ENCODE data around the gene ZDHHC11B. TPM values are rescaled to one million over a fixed set of nuclear protein-coding genes. Genes with fewer than 3 reads are reported as not detected.
"Not testable (repeated sequence)": the region's sequence is repeated elsewhere in the genome, so short reads cannot be mapped to it uniquely, and the experiment has no call there.

Gene ZDHHC11B
- total RNA-seq, 2 donors from 2014 or later = 9.1 to 14.9 TPM

- intact Hi-C loops (cut with DNase I) = loop anchor here in 1 of 2 donors (5.0 kb wide), 1 partner anchor 83 kb away; no protein-coding TSS in a partner anchor
- DNase-seq (ENCODE audit: low spot score) = peak; percentile 96
These were observed 25.3 kb downstream of the ZDHHC11B start for GRCh38 chr5:759111-759751.

GRCh38 chr5:758698-759053, 25.9 kb downstream of the ZDHHC11B start:
- peak; percentile 85 for DNase-seq (ENCODE audit: low spot score)
- intact Hi-C loops (cut with DNase I) = loop anchor here in 1 of 2 donors (5.0 kb wide), 1 partner anchor 84 kb away; no protein-coding TSS in a partner anchor

- intact Hi-C loops (cut with DNase I) = loop anchor here in 1 of 2 donors (5.0 kb wide), 1 partner anchor 84 kb away; no protein-coding TSS in a partner anchor
- peak; percentile 90 for DNase-seq (ENCODE audit: low spot score)
These were observed 26.4 kb downstream of the ZDHHC11B start for GRCh38 chr5:757931-758697.

- DNase-seq (ENCODE audit: low spot score) = peak; percentile 86
- intact Hi-C loops (cut with DNase I) = loop anchor here in 1 of 2 donors (5.0 kb wide), 1 partner anchor 85 kb away; no protein-coding TSS in a partner anchor
These were observed 27.1 kb downstream of the ZDHHC11B start for GRCh38 chr5:757346-757930.

DNA sequence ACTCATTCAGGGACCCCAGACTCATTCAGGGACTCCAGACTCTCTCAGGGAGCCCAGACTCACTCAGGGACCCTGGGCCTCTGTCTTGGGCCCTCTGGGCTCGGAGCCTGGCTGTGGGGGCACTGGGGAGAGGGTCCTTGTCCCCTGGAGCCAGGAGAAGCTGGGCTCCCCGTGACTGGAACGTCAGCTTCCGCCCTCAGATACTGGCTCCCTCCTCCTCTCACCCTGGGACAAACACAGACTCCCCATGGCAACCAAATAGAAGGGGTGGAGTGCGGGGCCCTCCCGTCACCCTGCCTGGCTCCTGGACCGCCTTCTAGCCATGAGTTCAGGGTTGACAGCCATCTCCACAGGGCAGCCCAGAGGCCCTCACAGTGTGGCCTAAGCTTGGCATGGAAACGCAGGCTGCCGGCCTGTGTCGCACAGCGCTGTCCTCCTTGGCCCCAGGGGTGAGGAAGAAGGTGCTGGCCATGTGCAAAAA, 27.6 kb downstream of the ZDHHC11B start:
- intact Hi-C loops (cut with DNase I) = loop anchor here in 1 of 2 donors (5.0 kb wide), 1 partner anchor 85 kb away; no protein-coding TSS in a partner anchor

GRCh38 chr5:756171-756570, 28.4 kb downstream of the ZDHHC11B start:
- DNase-seq (ENCODE audit: low spot score) = peak; percentile 88
- intact Hi-C loops (cut with DNase I) = loop anchor here in 1 of 2 donors (5.0 kb wide), 1 partner anchor 86 kb away; no protein-coding TSS in a partner anchor

More for the DNA sequence above, 27.6 kb downstream of the ZDHHC11B start:
- peak; percentile 94 for DNase-seq (ENCODE audit: low spot score)

DNA sequence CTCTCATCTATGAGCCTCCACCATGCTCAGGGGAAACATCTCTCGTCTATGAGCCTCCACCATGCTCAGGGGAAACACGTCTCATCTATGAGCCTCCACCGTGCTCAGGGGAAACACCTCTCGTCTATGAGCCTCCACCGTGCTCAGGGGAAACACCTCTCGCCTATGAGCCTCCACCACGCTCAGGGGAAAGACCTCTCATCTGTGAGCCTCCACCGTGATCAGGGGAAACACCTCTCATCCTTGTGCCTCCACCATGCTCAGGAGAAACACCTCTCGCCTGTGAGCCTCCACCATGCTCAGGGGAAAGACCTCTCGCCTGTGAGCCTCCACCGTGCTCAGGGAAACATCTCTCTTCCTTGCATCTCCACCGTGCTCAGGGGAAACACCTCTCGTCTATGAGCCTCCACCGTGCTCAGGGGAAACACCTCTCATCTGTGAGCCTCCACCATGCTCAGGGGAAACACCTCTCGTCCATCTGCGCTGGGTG, 30.3 kb downstream of the ZDHHC11B start:
- DNase-seq (ENCODE audit: low spot score); intact Hi-C loops (cut with DNase I): not testable (repeated sequence)

DNA sequence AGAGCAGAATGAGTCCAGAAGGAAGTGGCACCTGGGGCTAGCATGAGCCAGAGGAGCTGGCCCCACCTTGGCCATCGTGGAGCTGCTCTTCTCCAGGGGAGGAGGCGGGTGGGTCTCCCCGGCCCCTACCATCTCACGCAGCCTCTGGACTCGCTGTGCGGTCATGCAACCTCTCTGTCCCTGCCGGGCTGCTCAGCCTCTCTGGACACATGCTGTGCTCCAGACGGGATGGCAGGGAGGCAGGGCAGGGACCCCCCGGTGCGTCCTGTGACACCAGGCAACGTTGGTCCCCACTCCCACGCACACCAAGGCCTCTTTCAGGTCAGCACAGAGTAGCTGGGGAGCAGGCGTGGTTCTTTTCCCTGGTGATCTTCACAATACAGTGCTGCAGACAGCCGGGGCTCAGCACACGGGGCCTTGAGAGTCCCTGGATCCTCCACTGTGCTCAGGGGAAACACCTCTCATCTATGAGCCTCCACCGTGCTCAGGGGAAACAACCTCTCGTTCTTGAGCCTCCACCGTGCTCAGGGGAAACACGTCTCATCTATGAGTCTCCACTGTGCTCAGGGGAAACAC, 30.9 kb downstream of the ZDHHC11B start:
- intact Hi-C loops (cut with DNase I) = not testable (repeated sequence)
- peak; percentile 77 for DNase-seq (ENCODE audit: low spot score)

DNA sequence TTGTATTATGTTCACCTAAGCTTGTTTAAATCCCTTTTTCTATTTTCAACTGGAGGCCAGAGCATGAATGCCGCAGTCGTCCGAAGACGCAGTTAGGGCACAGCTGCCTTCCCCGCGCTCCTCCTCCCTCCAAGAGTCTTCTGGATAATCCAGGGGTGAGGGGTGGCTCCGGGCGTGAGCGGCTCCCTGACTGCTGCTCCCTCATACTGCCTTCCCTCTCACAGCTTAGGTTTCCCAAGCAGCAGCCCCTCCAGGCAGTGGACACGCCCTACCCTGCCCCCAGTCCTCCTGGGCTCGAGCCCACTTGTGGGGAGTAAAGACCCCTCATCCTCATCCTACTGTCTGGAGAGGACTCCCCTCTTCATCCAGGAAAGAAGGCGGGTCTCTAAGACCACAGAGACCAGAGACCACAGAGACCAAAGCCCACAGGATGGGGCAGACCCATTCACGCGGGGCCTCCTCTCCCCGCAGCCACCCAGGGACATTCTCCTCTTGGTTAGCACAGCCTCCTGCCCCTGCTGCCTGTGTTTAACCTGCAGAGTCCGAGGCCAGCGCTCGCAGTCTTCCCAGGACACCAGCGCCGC, 31.9 kb downstream of the ZDHHC11B start:
- intact Hi-C loops (cut with DNase I); DNase-seq (ENCODE audit: low spot score): not testable (repeated sequence)

- intact Hi-C loops (cut with DNase I); DNase-seq (ENCODE audit: low spot score): not testable (repeated sequence)
These were observed 32.5 kb downstream of the ZDHHC11B start for GRCh38 chr5:751992-752391.

DNA sequence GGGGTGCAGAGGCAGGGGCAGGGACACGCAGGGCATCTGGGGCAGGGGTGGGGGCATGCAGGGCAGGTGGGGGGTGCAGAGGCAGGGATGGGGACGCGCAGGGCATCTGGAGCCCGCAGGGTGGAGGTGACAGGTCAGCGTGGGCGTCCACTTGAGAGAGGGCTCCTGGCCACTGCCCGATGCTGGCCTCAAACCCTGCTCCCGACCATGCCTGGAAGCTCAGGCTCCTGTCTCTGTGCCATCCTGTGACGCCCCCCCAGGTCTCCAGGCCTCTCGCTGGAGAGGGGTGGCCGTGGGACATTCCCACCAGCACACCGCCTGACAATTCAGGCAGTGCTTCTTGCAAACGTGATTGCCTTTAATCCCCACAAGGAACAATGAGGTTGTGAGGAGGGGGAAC, 33.0 kb downstream of the ZDHHC11B start:
- DNase-seq (ENCODE audit: low spot score) = no peak
- intact Hi-C loops (cut with DNase I) = no loop called here

- DNase-seq (ENCODE audit: low spot score); intact Hi-C loops (cut with DNase I): not testable (repeated sequence)
These were observed 34.3 kb downstream of the ZDHHC11B start for GRCh38 chr5:750226-750625.

- DNase-seq (ENCODE audit: low spot score) = no peak
- intact Hi-C loops (cut with DNase I) = no loop called here
These were observed 35.3 kb downstream of the ZDHHC11B start for GRCh38 chr5:749101-749670.

- intact Hi-C loops (cut with DNase I) = not testable (repeated sequence)
- DNase-seq (ENCODE audit: low spot score) = peak; percentile 71
These were observed 36.2 kb downstream of the ZDHHC11B start for GRCh38 chr5:748011-748980.

GRCh38 chr5:747303-747844, 37.2 kb downstream of the ZDHHC11B start:
- DNase-seq (ENCODE audit: low spot score) = peak; percentile 79
- intact Hi-C loops (cut with DNase I) = not testable (repeated sequence)

DNA sequence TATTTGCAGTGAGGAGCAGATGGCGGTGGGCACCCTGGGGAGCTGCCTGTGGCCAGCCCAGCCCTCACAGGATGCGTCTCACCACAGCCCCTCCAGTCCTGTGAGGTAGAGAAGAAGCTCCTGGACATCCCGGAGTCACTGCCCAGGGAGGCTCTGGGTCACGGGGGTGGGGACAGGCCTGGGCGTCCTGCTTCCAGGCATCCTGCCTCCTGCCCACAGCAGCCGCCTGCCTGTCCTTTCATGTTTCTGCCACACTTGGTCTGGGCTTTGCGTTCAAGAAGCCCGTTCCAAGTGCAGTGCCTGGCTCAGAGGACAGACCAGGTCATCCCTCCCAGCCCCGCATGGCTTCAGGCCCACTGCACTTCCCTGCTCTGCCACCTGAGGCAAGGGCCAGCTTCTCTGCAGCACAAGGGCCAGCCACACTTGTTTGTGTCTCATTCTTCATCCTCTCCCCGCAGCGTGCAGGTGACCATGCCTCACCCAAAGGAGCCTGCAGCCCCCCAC, 38.2 kb downstream of the ZDHHC11B start:
- intact Hi-C loops (cut with DNase I) = no loop called here

More for the DNA sequence above, 38.2 kb downstream of the ZDHHC11B start:
- DNase-seq (ENCODE audit: low spot score) = no peak
